ENCODE results near the gene SCARB2. TPM values are rescaled to one million over a fixed set of nuclear protein-coding genes. Genes with fewer than 3 reads are reported as not detected.

Gene SCARB2
- total and polyA plus RNA-seq, 2 donors, result 34.7 to 46.6 TPM

DNA sequence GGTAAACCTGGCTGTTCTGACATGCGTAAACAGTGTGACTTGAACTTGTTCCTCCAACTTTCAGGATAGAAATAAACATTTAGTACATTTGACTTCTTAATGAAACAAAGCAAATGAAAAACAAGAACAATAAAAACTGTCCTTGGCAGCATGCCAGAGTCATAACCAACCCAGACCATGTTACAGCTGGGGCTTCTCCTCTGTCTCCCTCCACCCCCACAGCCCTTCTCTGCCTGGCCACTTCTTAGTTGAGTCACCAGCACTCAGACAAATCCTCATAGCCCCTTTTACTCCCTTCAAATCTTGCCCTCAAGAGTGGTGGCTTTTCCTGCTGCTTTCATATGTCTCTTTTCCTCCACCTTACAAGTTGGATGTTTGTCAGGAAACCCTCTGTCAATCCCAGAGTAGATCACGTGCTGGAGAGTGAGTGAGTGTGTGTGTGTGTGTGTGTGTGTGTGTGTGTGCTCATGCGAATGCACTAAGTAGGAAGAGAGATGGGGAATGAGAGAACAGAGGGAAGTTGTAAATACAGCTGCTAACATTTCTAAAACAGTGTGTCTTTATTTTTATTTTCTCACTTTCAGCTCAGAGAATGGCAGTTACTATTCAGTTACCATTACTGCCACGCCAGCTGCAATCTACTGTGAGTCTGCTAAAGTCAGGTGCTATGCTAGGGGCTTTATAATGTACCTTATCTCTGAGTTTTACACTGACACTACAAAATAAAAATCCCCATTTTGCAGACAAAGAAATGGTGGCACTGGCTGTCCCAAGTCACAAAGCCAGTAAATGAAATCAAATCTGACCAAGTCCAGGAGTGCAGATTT, 15.0 kb downstream of the SCARB2 start:
- WGBS, result 24% methylated on average over 4 of the region's 4 CpGs

DNA sequence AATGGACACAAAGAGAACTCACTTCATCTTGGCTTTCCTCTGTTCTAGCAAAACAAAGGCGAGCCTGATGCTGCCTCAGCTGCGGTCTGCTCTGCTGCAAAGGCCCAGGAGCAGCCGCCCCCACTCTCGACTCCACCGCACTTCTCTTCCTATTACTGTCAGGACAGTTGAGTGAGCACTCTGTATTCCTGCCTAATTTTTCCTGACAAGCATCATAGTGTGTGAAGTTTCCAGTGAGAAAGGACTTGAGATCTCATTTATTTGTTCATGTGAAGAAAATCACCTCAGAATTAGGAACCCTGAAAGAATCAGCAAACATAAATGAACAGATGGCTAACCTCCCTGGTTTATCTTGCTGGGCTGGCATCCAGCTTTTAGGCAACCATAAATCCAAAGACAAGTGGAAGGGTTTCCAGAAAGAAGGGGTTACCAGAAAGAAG, 15.6 kb downstream of the SCARB2 start:
- H3K9me3 ChIP-seq (ENCODE audit: control insufficient read depth in 2 of 2, insufficient read depth in 1 of 2, low read length in 1 of 2), result peaks cover 0 to 3% of the 10 kb centered on the region in 2 donors
- peak overlapping the region; percentile 78 to 93 for H3K27ac ChIP-seq (ENCODE audit: low read depth in 1 of 2, low read length in 1 of 2)
- no peak overlapping the region for H3K4me3 ChIP-seq (ENCODE audit: low read length in 2 of 2)
- peaks cover 30 to 47% of the 10 kb centered on the region in 2 donors for H3K4me1 ChIP-seq (ENCODE audit: control insufficient read depth in 2 of 2, insufficient read depth in 2 of 2, low read length in 2 of 2)
- peak in 4 of 9 donors; percentile 40 to 73 (median 42) for DNase-seq (ENCODE audit: low read depth in 6 of 9, low spot score in 9 of 9)
- 2% methylated on average over 5 of the region's 5 CpGs for WGBS
- peaks cover 4 to 12% of the 10 kb centered on the region in 2 donors for H3K36me3 ChIP-seq (ENCODE audit: control insufficient read depth in 2 of 2, insufficient read depth in 2 of 2, low read length in 1 of 2)
- H3K27me3 ChIP-seq (ENCODE audit: control insufficient read depth in 2 of 2, insufficient read depth in 1 of 2, low read length in 1 of 2), result no peaks in the 10 kb centered on the region

More for the DNA sequence above, 15.0 kb downstream of the SCARB2 start:
- H3K4me3 ChIP-seq (ENCODE audit: low read length in 2 of 2), result no peak overlapping the region
- H3K27ac ChIP-seq (ENCODE audit: low read depth in 1 of 2, low read length in 1 of 2), result peak overlapping the region; percentile 78 to 93
- DNase-seq (ENCODE audit: low read depth in 6 of 9, low spot score in 9 of 9), result peak in 8 of 9 donors; percentile 36 to 72 (median 49)
- peaks cover 0 to 7% of the 10 kb centered on the region in 2 donors for H3K36me3 ChIP-seq (ENCODE audit: control insufficient read depth in 2 of 2, insufficient read depth in 2 of 2, low read length in 1 of 2)
- H3K9me3 ChIP-seq (ENCODE audit: control insufficient read depth in 2 of 2, insufficient read depth in 1 of 2, low read length in 1 of 2), result no peaks in the 10 kb centered on the region
- H3K4me1 ChIP-seq (ENCODE audit: control insufficient read depth in 2 of 2, insufficient read depth in 2 of 2, low read length in 2 of 2), result peaks cover 30 to 47% of the 10 kb centered on the region in 2 donors
- no peaks in the 10 kb centered on the region for H3K27me3 ChIP-seq (ENCODE audit: control insufficient read depth in 2 of 2, insufficient read depth in 1 of 2, low read length in 1 of 2)

DNA sequence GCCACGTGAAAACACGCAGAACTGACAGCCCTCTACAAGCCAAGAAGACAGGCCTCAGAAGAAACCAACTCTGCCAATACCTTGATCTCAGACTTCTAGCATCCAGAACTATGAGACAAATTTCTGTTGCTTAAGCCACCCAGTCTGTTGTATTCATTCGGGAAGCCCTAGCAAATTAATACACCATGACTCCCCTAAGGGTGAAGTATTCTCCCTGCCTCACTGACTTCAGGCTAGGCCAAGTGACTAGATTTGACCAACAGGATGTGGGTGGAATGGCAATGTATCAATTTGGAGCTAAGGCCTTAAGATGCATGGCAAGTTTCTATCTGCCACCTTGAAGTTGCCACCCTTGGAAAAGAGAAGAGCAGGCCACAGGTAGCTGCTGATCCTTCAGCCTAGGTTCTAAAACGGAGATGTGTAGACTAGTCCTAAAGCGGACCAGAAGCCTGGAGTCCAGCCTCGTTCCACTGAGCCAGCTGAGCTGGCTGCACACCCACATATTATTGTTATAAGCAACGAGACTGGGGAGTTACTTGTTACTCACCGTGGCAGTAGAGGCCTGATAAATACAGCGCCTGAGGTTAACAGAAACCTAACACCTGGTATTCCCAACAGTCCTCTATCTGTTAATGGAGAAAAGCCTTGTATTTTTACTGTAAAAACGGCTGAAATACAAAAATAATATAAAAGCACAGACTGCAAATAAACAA, 16.4 kb downstream of the SCARB2 start:
- peaks cover 5 to 12% of the 10 kb centered on the region in 2 donors for H3K36me3 ChIP-seq (ENCODE audit: control insufficient read depth in 2 of 2, insufficient read depth in 2 of 2, low read length in 1 of 2)
- H3K4me3 ChIP-seq (ENCODE audit: low read length in 2 of 2), result no peak overlapping the region
- H3K9me3 ChIP-seq (ENCODE audit: control insufficient read depth in 2 of 2, insufficient read depth in 1 of 2, low read length in 1 of 2), result peaks cover 0 to 5% of the 10 kb centered on the region in 2 donors
- peaks cover 30 to 47% of the 10 kb centered on the region in 2 donors for H3K4me1 ChIP-seq (ENCODE audit: control insufficient read depth in 2 of 2, insufficient read depth in 2 of 2, low read length in 2 of 2)
- peak in 1 of 9 donors; percentile 21 for DNase-seq (ENCODE audit: low read depth in 6 of 9, low spot score in 9 of 9)
- no peaks in the 10 kb centered on the region for H3K27me3 ChIP-seq (ENCODE audit: control insufficient read depth in 2 of 2, insufficient read depth in 1 of 2, low read length in 1 of 2)
- WGBS, result 73% methylated on average over 10 of the region's 10 CpGs
- H3K27ac ChIP-seq (ENCODE audit: low read depth in 1 of 2, low read length in 1 of 2), result peak overlapping the region in 1 of 2 donors; percentile 93

DNA sequence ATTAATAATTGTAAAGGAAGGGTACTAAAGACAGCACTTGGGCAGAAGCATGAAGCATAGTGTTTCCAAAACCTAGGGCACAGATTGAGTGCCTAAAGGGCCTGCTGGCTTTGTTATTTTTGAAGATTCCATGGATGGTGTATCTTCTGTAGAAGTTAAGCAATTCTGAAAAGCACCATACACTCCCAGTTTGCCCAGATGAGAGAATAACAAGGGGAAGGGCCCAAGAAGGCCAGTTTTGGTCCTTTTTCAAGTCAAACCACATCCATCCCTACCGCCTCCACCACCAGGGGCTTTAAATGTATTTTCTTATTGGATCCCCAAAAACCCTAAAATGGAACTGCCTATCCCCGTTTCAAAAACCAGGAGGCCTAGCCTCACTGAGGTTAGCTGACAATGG, 17.2 kb downstream of the SCARB2 start:
- 100% methylated on average over 2 of the region's 2 CpGs for WGBS
- no peaks in the 10 kb centered on the region for H3K27me3 ChIP-seq (ENCODE audit: control insufficient read depth in 2 of 2, insufficient read depth in 1 of 2, low read length in 1 of 2)
- H3K4me3 ChIP-seq (ENCODE audit: low read length in 2 of 2), result no peak overlapping the region
- no peak for DNase-seq (ENCODE audit: low read depth in 6 of 9, low spot score in 9 of 9)
- no peak overlapping the region for H3K27ac ChIP-seq (ENCODE audit: low read depth in 1 of 2, low read length in 1 of 2)
- peaks cover 5 to 12% of the 10 kb centered on the region in 2 donors for H3K36me3 ChIP-seq (ENCODE audit: control insufficient read depth in 2 of 2, insufficient read depth in 2 of 2, low read length in 1 of 2)
- peaks cover 30 to 47% of the 10 kb centered on the region in 2 donors for H3K4me1 ChIP-seq (ENCODE audit: control insufficient read depth in 2 of 2, insufficient read depth in 2 of 2, low read length in 2 of 2)
- peaks cover 0 to 5% of the 10 kb centered on the region in 2 donors for H3K9me3 ChIP-seq (ENCODE audit: control insufficient read depth in 2 of 2, insufficient read depth in 1 of 2, low read length in 1 of 2)

DNA sequence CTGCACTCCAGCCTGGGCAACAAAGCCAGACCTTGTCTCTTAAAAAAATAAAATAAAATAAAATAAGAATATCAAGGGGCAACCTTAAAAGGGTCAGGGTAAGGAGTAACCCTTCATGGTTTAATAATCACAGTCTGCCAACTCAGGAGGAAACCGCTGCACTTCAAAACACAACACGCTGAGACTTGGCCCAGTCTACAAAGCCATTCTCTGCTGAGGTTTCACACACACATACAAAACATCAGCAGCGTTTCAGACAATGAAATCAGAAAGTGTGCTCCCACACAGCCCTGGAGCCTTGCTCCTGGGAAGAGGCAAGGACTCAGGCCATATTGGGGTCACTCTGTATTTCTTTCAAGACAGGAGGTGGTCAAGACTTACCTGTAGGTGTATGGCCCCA, 18.3 kb downstream of the SCARB2 start:
- H3K4me3 ChIP-seq (ENCODE audit: low read length in 2 of 2), result no peak overlapping the region
- no peaks in the 10 kb centered on the region for H3K27me3 ChIP-seq (ENCODE audit: control insufficient read depth in 2 of 2, insufficient read depth in 1 of 2, low read length in 1 of 2)
- no peak for DNase-seq (ENCODE audit: low read depth in 6 of 9, low spot score in 9 of 9)
- peaks cover 5 to 12% of the 10 kb centered on the region in 2 donors for H3K36me3 ChIP-seq (ENCODE audit: control insufficient read depth in 2 of 2, insufficient read depth in 2 of 2, low read length in 1 of 2)
- H3K9me3 ChIP-seq (ENCODE audit: control insufficient read depth in 2 of 2, insufficient read depth in 1 of 2, low read length in 1 of 2), result peaks cover 0 to 5% of the 10 kb centered on the region in 2 donors
- peaks cover 30 to 38% of the 10 kb centered on the region in 2 donors for H3K4me1 ChIP-seq (ENCODE audit: control insufficient read depth in 2 of 2, insufficient read depth in 2 of 2, low read length in 2 of 2)
- 86% methylated on average over 3 of the region's 3 CpGs for WGBS
- H3K27ac ChIP-seq (ENCODE audit: low read depth in 1 of 2, low read length in 1 of 2), result no peak overlapping the region

DNA sequence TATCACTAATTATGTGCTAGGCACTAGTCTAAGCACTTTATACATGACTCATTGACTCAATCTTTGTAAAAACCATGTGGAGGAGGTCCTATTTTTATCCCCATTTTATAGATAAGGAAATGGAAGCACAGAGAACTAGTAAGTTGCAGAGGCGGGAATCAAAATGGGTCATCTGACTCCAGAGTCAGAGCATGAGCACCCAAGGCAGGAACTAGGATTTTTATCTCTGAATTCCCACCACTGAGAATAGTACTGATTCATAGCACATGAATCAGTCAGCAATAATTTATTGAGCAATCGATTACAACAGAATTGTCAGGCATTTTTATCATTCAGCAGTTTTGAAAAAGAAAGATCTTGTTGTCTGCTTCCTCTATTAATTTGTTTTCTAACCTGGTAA, 19.3 kb downstream of the SCARB2 start:
- Histone ChIP-seq H3K9me3 (ENCODE audit: control insufficient read depth in 2 of 2, insufficient read depth in 1 of 2, low read length in 1 of 2) (peaks cover 0 to 5% of the 10 kb centered on the region in 2 donors), H3K27ac (ENCODE audit: low read depth in 1 of 2, low read length in 1 of 2) (no peak overlapping the region)

DNA sequence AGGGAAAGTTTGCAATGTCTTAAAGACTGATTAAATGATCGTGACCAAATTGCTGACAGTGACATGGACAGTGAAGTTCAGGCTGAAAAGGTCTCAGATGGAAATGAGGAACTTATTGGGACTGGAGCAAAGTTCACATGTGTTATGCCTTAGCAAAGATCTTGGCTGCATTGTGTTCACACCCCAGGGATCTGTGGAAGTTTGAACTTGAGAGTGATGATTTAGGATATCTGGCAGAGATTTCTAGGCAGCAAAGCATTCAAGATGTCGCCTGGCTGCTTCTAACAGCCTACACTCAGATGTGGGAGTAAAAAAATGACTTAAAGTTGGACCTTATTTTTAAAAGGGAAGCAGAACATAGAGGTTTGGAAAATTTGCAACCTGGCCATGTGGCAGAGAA, 21.4 kb downstream of the SCARB2 start:
- H3K36me3 ChIP-seq (ENCODE audit: control insufficient read depth in 2 of 2, insufficient read depth in 2 of 2, low read length in 1 of 2), result peaks cover 5 to 12% of the 10 kb centered on the region in 2 donors
- 98% methylated on average over 2 of the region's 2 CpGs for WGBS

More for the DNA sequence above, 19.3 kb downstream of the SCARB2 start:
- no peak overlapping the region for H3K4me3 ChIP-seq (ENCODE audit: low read length in 2 of 2)
- H3K27me3 ChIP-seq (ENCODE audit: control insufficient read depth in 2 of 2, insufficient read depth in 1 of 2, low read length in 1 of 2), result no peaks in the 10 kb centered on the region
- peaks cover 23 to 29% of the 10 kb centered on the region in 2 donors for H3K4me1 ChIP-seq (ENCODE audit: control insufficient read depth in 2 of 2, insufficient read depth in 2 of 2, low read length in 2 of 2)
- H3K36me3 ChIP-seq (ENCODE audit: control insufficient read depth in 2 of 2, insufficient read depth in 2 of 2, low read length in 1 of 2), result peaks cover 5 to 12% of the 10 kb centered on the region in 2 donors
- DNase-seq (ENCODE audit: low read depth in 6 of 9, low spot score in 9 of 9), result no peak
- WGBS, result 98% methylated on average over 2 of the region's 2 CpGs

DNA sequence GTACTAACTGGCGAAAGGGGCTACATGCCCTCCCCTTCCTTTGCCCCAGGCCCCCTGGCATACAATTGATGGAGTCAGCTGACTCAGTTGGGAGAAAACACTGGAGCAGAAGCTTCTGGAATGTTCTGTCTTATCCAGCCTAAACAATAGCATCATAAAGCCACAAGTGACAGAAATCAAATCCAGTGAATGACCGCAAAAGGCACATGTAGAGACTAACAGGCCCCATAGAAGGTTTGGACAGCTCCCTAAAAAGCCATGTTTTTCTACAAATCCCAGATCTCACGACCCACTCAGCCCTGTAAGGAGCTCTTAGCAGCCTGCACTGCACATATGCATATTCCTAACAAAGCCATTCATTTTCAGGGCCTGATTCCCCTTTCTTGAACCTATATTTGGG, 25.1 kb downstream of the SCARB2 start:
- Histone ChIP-seq H3K4me1 (ENCODE audit: control insufficient read depth in 2 of 2, insufficient read depth in 2 of 2, low read length in 2 of 2) (no peaks in the 10 kb centered on the region), H3K36me3 (ENCODE audit: control insufficient read depth in 2 of 2, insufficient read depth in 2 of 2, low read length in 1 of 2) (peaks cover 4 to 5% of the 10 kb centered on the region in 2 donors), H3K4me3 (ENCODE audit: low read length in 2 of 2) (no peak overlapping the region), H3K27me3 (ENCODE audit: control insufficient read depth in 2 of 2, insufficient read depth in 1 of 2, low read length in 1 of 2) (no peaks in the 10 kb centered on the region), H3K9me3 (ENCODE audit: control insufficient read depth in 2 of 2, insufficient read depth in 1 of 2, low read length in 1 of 2) (peaks cover 0 to 5% of the 10 kb centered on the region in 2 donors), H3K27ac (ENCODE audit: low read depth in 1 of 2, low read length in 1 of 2) (no peak overlapping the region)
- WGBS, result 98% methylated on average over 3 of the region's 3 CpGs
- DNase-seq (ENCODE audit: low read depth in 6 of 9, low spot score in 9 of 9), result no peak

More for the DNA sequence above, 21.4 kb downstream of the SCARB2 start:
- H3K27me3 ChIP-seq (ENCODE audit: control insufficient read depth in 2 of 2, insufficient read depth in 1 of 2, low read length in 1 of 2), result no peaks in the 10 kb centered on the region
- peaks cover 9% of the 10 kb centered on the region in 2 donors for H3K4me1 ChIP-seq (ENCODE audit: control insufficient read depth in 2 of 2, insufficient read depth in 2 of 2, low read length in 2 of 2)
- no peak overlapping the region for H3K4me3 ChIP-seq (ENCODE audit: low read length in 2 of 2)
- no peak overlapping the region for H3K27ac ChIP-seq (ENCODE audit: low read depth in 1 of 2, low read length in 1 of 2)
- H3K9me3 ChIP-seq (ENCODE audit: control insufficient read depth in 2 of 2, insufficient read depth in 1 of 2, low read length in 1 of 2), result peaks cover 0 to 5% of the 10 kb centered on the region in 2 donors
- DNase-seq (ENCODE audit: low read depth in 6 of 9, low spot score in 9 of 9), result no peak

DNA sequence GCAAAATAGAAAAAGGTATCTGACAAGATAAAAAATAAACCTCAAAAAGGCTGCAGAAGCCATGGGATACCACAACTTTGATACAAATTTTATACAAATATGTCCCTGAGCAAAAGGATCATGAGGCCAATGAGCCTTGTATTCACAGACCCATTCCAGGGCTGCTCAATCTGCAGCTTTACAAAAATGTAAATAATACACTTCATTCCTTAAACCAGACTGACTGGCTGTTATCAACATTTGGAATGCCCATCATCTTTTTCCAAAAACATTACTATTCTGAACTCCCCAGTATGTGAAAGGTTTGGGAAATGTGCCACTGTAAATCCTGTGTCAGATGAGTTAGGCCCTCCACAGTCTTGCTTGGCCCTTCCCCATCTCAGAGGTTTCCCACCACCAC, 25.5 kb downstream of the SCARB2 start:
- H3K27ac ChIP-seq (ENCODE audit: low read depth in 1 of 2, low read length in 1 of 2), result no peak overlapping the region
- H3K9me3 ChIP-seq (ENCODE audit: control insufficient read depth in 2 of 2, insufficient read depth in 1 of 2, low read length in 1 of 2), result peaks cover 0 to 4% of the 10 kb centered on the region in 2 donors
- H3K36me3 ChIP-seq (ENCODE audit: control insufficient read depth in 2 of 2, insufficient read depth in 2 of 2, low read length in 1 of 2), result peaks cover 0 to 2% of the 10 kb centered on the region in 2 donors
- no peak for DNase-seq (ENCODE audit: low read depth in 6 of 9, low spot score in 9 of 9)
- H3K4me3 ChIP-seq (ENCODE audit: low read length in 2 of 2), result no peak overlapping the region
- H3K4me1 ChIP-seq (ENCODE audit: control insufficient read depth in 2 of 2, insufficient read depth in 2 of 2, low read length in 2 of 2), result no peaks in the 10 kb centered on the region
- no peaks in the 10 kb centered on the region for H3K27me3 ChIP-seq (ENCODE audit: control insufficient read depth in 2 of 2, insufficient read depth in 1 of 2, low read length in 1 of 2)

All from thymus (tissue), 11 donors.